Measurements from ENCODE around the gene ANKAR. TPM values are rescaled to one million over a fixed set of nuclear protein-coding genes. Genes with fewer than 3 reads are reported as not detected.
"Not testable (repeated sequence)": the region's sequence is repeated elsewhere in the genome, so short reads cannot be mapped to it uniquely, and the experiment has no call there.

ANKAR gene
- total RNA-seq, 6 experiments from 2014 or later: 1.4 to 2.2 (median 1.7) TPM

GRCh38 chr2:189641002-189641401 is 33.5 kb upstream of the ANKAR start:
- no peak for TF ChIP-seq CTCF (IDR thresholded peaks at IDR 0.05)
- Mint-ChIP-seq H3K27ac (no peak overlapping the region), H3K4me3 (no peak overlapping the region), H3K27me3 (ENCODE audit: insufficient read depth) (no peaks in the 10 kb centered on the region; the same call in 1 of the 2 replicates), H3K4me1 (ENCODE audit: low read depth) (peaks cover 12% of the 10 kb centered on the region), H3K9me3 (no peaks in the 10 kb centered on the region), H3K36me3 (ENCODE audit: low read depth) (no peaks in the 10 kb centered on the region)
- no peak for DNase-seq

GRCh38 chr2:189641590-189641989 is 32.9 kb upstream of the ANKAR start:
- H3K4me3 Mint-ChIP-seq: no peak overlapping the region
- no peak for DNase-seq
- TF ChIP-seq CTCF (IDR thresholded peaks at IDR 0.05): no peak
- H3K27me3 Mint-ChIP-seq (ENCODE audit: insufficient read depth): no peaks in the 10 kb centered on the region; the same call in 1 of the 2 replicates
- no peaks in the 10 kb centered on the region for H3K36me3 Mint-ChIP-seq (ENCODE audit: low read depth)
- peaks cover 12% of the 10 kb centered on the region for H3K4me1 Mint-ChIP-seq (ENCODE audit: low read depth)
- H3K9me3 Mint-ChIP-seq: no peaks in the 10 kb centered on the region
- H3K27ac Mint-ChIP-seq: no peak overlapping the region

- Mint-ChIP-seq H3K27ac (no peak overlapping the region), H3K4me1 (ENCODE audit: low read depth) (peaks cover 16% of the 10 kb centered on the region), H3K36me3 (ENCODE audit: low read depth) (no peaks in the 10 kb centered on the region; the same call in 1 of the 2 replicates), H3K4me3 (no peak overlapping the region), H3K27me3 (ENCODE audit: insufficient read depth) (no peaks in the 10 kb centered on the region), H3K9me3 (no peaks in the 10 kb centered on the region)
- TF ChIP-seq CTCF (IDR thresholded peaks at IDR 0.05): no peak
- no peak for DNase-seq
These were observed 27.9 kb upstream of the ANKAR start for GRCh38 chr2:189646521-189646920.

- peaks cover 6% of the 10 kb centered on the region; the same call in 1 of the 2 replicates for H3K36me3 Mint-ChIP-seq (ENCODE audit: low read depth)
- peaks cover 11% of the 10 kb centered on the region for H3K4me1 Mint-ChIP-seq (ENCODE audit: low read depth)
- H3K27me3 Mint-ChIP-seq (ENCODE audit: insufficient read depth): no peaks in the 10 kb centered on the region; the same call in 1 of the 2 replicates
- peak; percentile 30 for DNase-seq
- peak overlapping the region; percentile 12; the same call in 1 of the 2 replicates for H3K27ac Mint-ChIP-seq
- no peaks in the 10 kb centered on the region for H3K9me3 Mint-ChIP-seq
- H3K4me3 Mint-ChIP-seq: no peak overlapping the region
- no peak for TF ChIP-seq CTCF (IDR thresholded peaks at IDR 0.05)
These were observed 25.5 kb upstream of the ANKAR start for GRCh38 chr2:189648846-189649509.

GRCh38 chr2:189651284-189651683 is 23.2 kb upstream of the ANKAR start:
- TF ChIP-seq CTCF (IDR thresholded peaks at IDR 0.05): no peak
- DNase-seq: no peak
- H3K27ac Mint-ChIP-seq: no peak overlapping the region
- H3K36me3 Mint-ChIP-seq (ENCODE audit: low read depth): peaks cover 6% of the 10 kb centered on the region; the same call in 1 of the 2 replicates
- H3K9me3 Mint-ChIP-seq: no peaks in the 10 kb centered on the region
- H3K4me1 Mint-ChIP-seq (ENCODE audit: low read depth): peaks cover 24% of the 10 kb centered on the region
- no peak overlapping the region for H3K4me3 Mint-ChIP-seq
- H3K27me3 Mint-ChIP-seq (ENCODE audit: insufficient read depth): no peaks in the 10 kb centered on the region; the same call in 1 of the 2 replicates

GRCh38 chr2:189653464-189653863 is 21.0 kb upstream of the ANKAR start:
- H3K27me3 Mint-ChIP-seq (ENCODE audit: insufficient read depth); H3K9me3 Mint-ChIP-seq; H3K4me3 Mint-ChIP-seq; H3K36me3 Mint-ChIP-seq (ENCODE audit: low read depth); DNase-seq; H3K27ac Mint-ChIP-seq: not testable (repeated sequence)
- peaks cover 24% of the 10 kb centered on the region for H3K4me1 Mint-ChIP-seq (ENCODE audit: low read depth)

All from HFFc6 (cell line).